Muscle of back (tissue), 13 donors: ENCODE results near the gene TMEM256. TPM values are rescaled to one million over a fixed set of nuclear protein-coding genes. Genes with fewer than 3 reads are reported as not detected.

ENCODE experiments used
- DNase-seq, 3 donors: peaks; one replicate each; pipeline versions ENCODE4 v3.0.0 to v3.0.0-alpha.2; 2013
- long read RNA-seq, 9 donors: transcript quantifications; one replicate each; lab custom pipeline, GENCODE V29; 2026
- polyA plus RNA-seq, 10 donors: library from polyadenylated mRNA; unstranded; fragments of 120-200 nt; gene quantifications; one replicate each; pipeline ENCODE4 v1.2.1, GENCODE V29; 2013; ENCODE audit not compliant: insufficient read length in 10 of 10

The TMEM256 gene
- 10 to 100 TPM; 49.0 to 60.9 (median 54.0) TPM for polyA plus RNA-seq
- long read RNA-seq, donor 1, transcript TMEM256-201 (4 exons, 486 nt), result major isoform, 37 of 44 reads
- long read RNA-seq, donor 1, partial matches to known transcripts, result 0 of 44 reads
- long read RNA-seq, donor 1, other reads (novel, unspliced or antisense), result 5 of 44 reads
- long read RNA-seq, donor 2, transcript TMEM256-201 (4 exons, 486 nt), result major isoform, 34 of 39 reads
- long read RNA-seq, donor 2, partial matches to known transcripts, result 5 of 39 reads
- long read RNA-seq, donor 2, other reads (novel, unspliced or antisense), result 0 of 39 reads
- long read RNA-seq, donor 3, result 0 reads
- long read RNA-seq, donor 4, transcript TMEM256-201 (4 exons, 486 nt), result major isoform, 28 of 28 reads
- long read RNA-seq, donor 4, partial matches to known transcripts, result 0 of 28 reads
- long read RNA-seq, donor 4, other reads (novel, unspliced or antisense), result 0 of 28 reads
- long read RNA-seq, donor 5, transcript TMEM256-201 (4 exons, 486 nt), result major isoform, 44 of 78 reads
- long read RNA-seq, donor 5, partial matches to known transcripts, result 24 of 78 reads
- long read RNA-seq, donor 5, other reads (novel, unspliced or antisense), result 7 of 78 reads
- long read RNA-seq, donor 6, transcript TMEM256-201 (4 exons, 486 nt), result major isoform, 46 of 70 reads
- long read RNA-seq, donor 6, partial matches to known transcripts, result 10 of 70 reads
- long read RNA-seq, donor 6, other reads (novel, unspliced or antisense), result 11 of 70 reads
- long read RNA-seq, donor 7, transcript TMEM256-201 (4 exons, 486 nt), result major isoform, 17 of 25 reads
- long read RNA-seq, donor 7, partial matches to known transcripts, result 0 of 25 reads
- long read RNA-seq, donor 7, other reads (novel, unspliced or antisense), result 6 of 25 reads
- long read RNA-seq, donor 8, transcript TMEM256-201 (4 exons, 486 nt), result major isoform, 28 of 39 reads
- long read RNA-seq, donor 8, partial matches to known transcripts, result 10 of 39 reads
- long read RNA-seq, donor 8, other reads (novel, unspliced or antisense), result 0 of 39 reads
- long read RNA-seq, donor 9, transcript TMEM256-201 (4 exons, 486 nt), result major isoform, 9 of 14 reads
- long read RNA-seq, donor 9, partial matches to known transcripts, result 0 of 14 reads
- long read RNA-seq, donor 9, other reads (novel, unspliced or antisense), result 5 of 14 reads

- peak; percentile 99 to 100 (median 99) for DNase-seq
These were observed at the start of gene TMEM256 for GRCh38 chr17:7403977-7404736. TSS of gene TMEM256 (minus strand) at chr17:7404097. CDS start at chr17:7404084, 13 bp downstream.

GRCh38 chr17:7448461-7448860, 44.6 kb upstream of the TMEM256 start:
- no peak for DNase-seq

GRCh38 chr17:7445619-7445968, 41.7 kb upstream of the TMEM256 start:
- DNase-seq, result no peak

- peak in 2 of 3 donors; percentile 64 to 80 for DNase-seq
These were observed 41.1 kb upstream of the TMEM256 start, which contains the start of gene CHRNB1 for GRCh38 chr17:7444682-7445618. TSS of gene CHRNB1 (plus strand) at chr17:7445061. CDS start at chr17:7445128, 67 bp downstream.

- DNase-seq, result no peak
These were observed 39.9 kb upstream of the TMEM256 start for GRCh38 chr17:7443499-7444485.

- DNase-seq, result no peak
These were observed 38.2 kb upstream of the TMEM256 start for GRCh38 chr17:7442142-7442541.

- no peak for DNase-seq
These were observed 37.4 kb upstream of the TMEM256 start for GRCh38 chr17:7441266-7441665.

- DNase-seq, result peak in 1 of 3 donors; percentile 82
These were observed 36.9 kb upstream of the TMEM256 start for GRCh38 chr17:7440834-7441195.

- DNase-seq, result peak in 1 of 3 donors; percentile 85
These were observed 36.4 kb upstream of the TMEM256 start for GRCh38 chr17:7440113-7440833.

GRCh38 chr17:7439462-7440112, 35.7 kb upstream of the TMEM256 start, which contains the start of gene FGF11:
TSS of gene FGF11 (plus strand) at chr17:7439512. CDS start at chr17:7439621, 109 bp downstream.
- peak in 1 of 3 donors; percentile 42 for DNase-seq

- DNase-seq, result no peak
These were observed 35.0 kb upstream of the TMEM256 start for GRCh38 chr17:7438656-7439460.

- DNase-seq, result peak in 1 of 3 donors; percentile 83
These were observed 34.2 kb upstream of the TMEM256 start for GRCh38 chr17:7437950-7438614.

GRCh38 chr17:7437369-7437863, 33.5 kb upstream of the TMEM256 start:
- DNase-seq, result no peak

- peak; percentile 68 to 88 (median 81) for DNase-seq
These were observed 32.9 kb upstream of the TMEM256 start for GRCh38 chr17:7436556-7437368.
